H1 (cell line): ENCODE data around the gene ZMYM4. TPM values are rescaled to one million over a fixed set of nuclear protein-coding genes. Genes with fewer than 3 reads are reported as not detected.

Experiments
- GTF2F1 ChIP-seq: IDR thresholded peaks from 2 replicates; pipeline ENCODE4 v1.6.1; 2012; ENCODE audit warnings: low read depth, low read length, improper control_type of control experiment, borderline replicate concordance
- SUZ12 ChIP-seq: fragments of 200-600 bp; sonication (generic); IDR thresholded peaks from 2 replicates; pipeline ENCODE4 v1.6.1; 2012; ENCODE audit warnings: mild to moderate bottlenecking, inconsistent platforms, low read length, moderate library complexity, mixed read lengths
- polyA plus RNA-seq, 7 experiments: library from polyadenylated mRNA; depleted of rRNA in 3 of 7; stranded (reverse) in 5 of 7; unstranded in 2 of 7; fragments of >200 nt in 5 of 7; fragments of 200-250 nt in 2 of 7; gene quantifications; 1 replicate in 5 of 7; 2 replicates in 1 of 7; 4 replicates in 1 of 7; pipeline versions ENCODE4 v1.2.1 to v1.2.3, GENCODE V29; 2011 to 2013; ENCODE audit warnings: missing spikeins in 2 of 7, mixed read lengths in 2 of 7
- total RNA-seq: library from RNA; stranded (reverse); fragmentation: NEBNext Ultra II Directional; extraction: Animal tissue kit (Norgen Biotek cat#: 25700); gene quantifications from 2 replicates; pipeline ENCODE4 v1.2.1, GENCODE V29; 2021

Gene ZMYM4
- total and polyA plus RNA-seq, 2 of the 8 experiments (the other 6 are each of a cell fraction or from before 2014, with no cell fraction given): 16.7 to 81.3 TPM

- TF ChIP-seq GTF2F1: no peak
- no peak for TF ChIP-seq SUZ12
These were observed 117.8 kb downstream of the ZMYM4 start (continued) for GRCh38 chr1:35386290-35386689.
